K562 (cell line): ENCODE data around the gene PHETA2. TPM values are rescaled to one million over a fixed set of nuclear protein-coding genes. Genes with fewer than 3 reads are reported as not detected.

Source experiments
- ATAC-seq: fragments of 200-7000 bp; cut with Tn5 transposase; 3 replicates; pipeline ENCODE4 v1.9.1; 2020; ENCODE audit warnings: moderate library complexity
- BruUV-seq: library from RNA; stranded (reverse); fragments of 400-500 nt; replicated peaks from 2 replicates; lab custom pipeline; 2021; lab: Mats Ljungman, UMichigan
- CTCF ChIA-PET: fragments of 300-600 bp; formaldehyde crosslinking; extraction: SDS; loops from one replicate; lab custom pipeline; 2021; ENCODE audit warnings: low intra/inter-chr PET ratio; lab: Yijun Ruan, JAX
- POLR2A ChIA-PET: fragments of 300-600, 350-650 bp; sonication (Branson Sonifier 250); formaldehyde crosslinking; extraction: SDS; loops from one replicate; lab custom pipeline; 2021; ENCODE audit warnings: antibody characterized with exemption, inconsistent platforms; lab: Yijun Ruan, JAX
- DNase-seq, 4 experiments: peaks; one replicate each; pipeline versions ENCODE4 v3.0.0 to v3.0.0-alpha.2; 2011 to 2018; ENCODE audit warnings: low spot score in 3 of 4, mixed read lengths in 3 of 4; ENCODE audit errors: extremely low read depth in 1 of 4
- FAIRE-seq: peaks from 2 replicates; lab custom pipeline; 2011; peaks lifted over from hg19 to GRCh38; lab: Jason Lieb, UNC
- H2AFZ ChIP-seq: 2 replicates; pipeline ENCODE4 v1.6.0; 2011; ENCODE audit warnings: low read depth, low read length, control low read depth, inconsistent platforms
- H3K27ac ChIP-seq: fragments of 200-600 bp; 3 replicates; pipeline ENCODE4 v1.8.0; 2011; ENCODE audit warnings: low read depth, mild to moderate bottlenecking, control low read depth, inconsistent platforms, low read length, moderate library complexity, mixed read lengths; ENCODE audit errors: extremely low read depth
- H3K27me3 ChIP-seq, 2 experiments: fragments of 300-600 bp in 1 of 2; 2 replicates in 1 of 2; 3 replicates in 1 of 2; pipeline versions ENCODE4 v1.6.0 to v1.8.0; 2011; ENCODE audit warnings: inconsistent platforms in 2 of 2, low read length in 2 of 2, mild to moderate bottlenecking in 1 of 2, mixed read lengths in 1 of 2, moderate library complexity in 1 of 2; ENCODE audit not compliant: control insufficient read depth in 2 of 2, insufficient read depth in 2 of 2
- H3K36me3 ChIP-seq: fragments of 300-600 bp; 3 replicates; pipeline ENCODE4 v1.8.0; 2011; ENCODE audit warnings: mild to moderate bottlenecking, low read length, inconsistent platforms; ENCODE audit not compliant: control insufficient read depth, insufficient read depth
- H3K4me1 ChIP-seq, 2 experiments: fragments of 200-600 bp in 1 of 2; replicated peaks in 1 of 2; 2 replicates in 1 of 2; 3 replicates in 1 of 2; pipeline versions ENCODE4 v1.5.1 to v1.8.0; 2011; ENCODE audit warnings: inconsistent platforms in 2 of 2, low read length in 2 of 2, mild to moderate bottlenecking in 1 of 2, mixed read lengths in 1 of 2, moderate library complexity in 1 of 2; ENCODE audit not compliant: control insufficient read depth in 2 of 2, insufficient read depth in 2 of 2
- H3K4me2 ChIP-seq: 2 replicates; pipeline ENCODE4 v1.6.1; 2011; ENCODE audit warnings: low read length, control low read depth, inconsistent platforms, mixed read lengths; ENCODE audit not compliant: insufficient read depth
- H3K4me3 ChIP-seq: fragments of 200-600 bp; sonication (generic), shearing (Covaris generic); 2 replicates; pipeline ENCODE4 v1.5.1; 2016; ENCODE audit warnings: control low read depth, inconsistent platforms
- H3K79me2 ChIP-seq: fragments of 200-600 bp; 3 replicates; pipeline ENCODE4 v1.8.0; 2011; ENCODE audit warnings: low read length, inconsistent platforms; ENCODE audit not compliant: control insufficient read depth, insufficient read depth
- H3K9ac ChIP-seq, 2 experiments: 2 replicates each; pipeline versions ENCODE4 v1.6.0 to v1.6.1; 2011; ENCODE audit warnings: low read depth in 2 of 2, low read length in 2 of 2, control low read depth in 1 of 2, inconsistent platforms in 1 of 2, mild to moderate bottlenecking in 1 of 2, mixed read lengths in 1 of 2; ENCODE audit not compliant: insufficient read depth in 1 of 2
- H3K9me1 ChIP-seq: one replicate; pipeline ENCODE4 v1.6.0; 2011; ENCODE audit warnings: inconsistent platforms, mild to moderate bottlenecking, low read length, moderate library complexity; ENCODE audit not compliant: control insufficient read depth, insufficient read depth
- H3K9me3 ChIP-seq: replicated peaks from 2 replicates; pipeline ENCODE4 v1.5.1; 2011; ENCODE audit warnings: low read depth, low read length, inconsistent platforms; ENCODE audit not compliant: control insufficient read depth, insufficient read depth
- H4K20me1 ChIP-seq: replicated peaks from 2 replicates; pipeline ENCODE4 v1.6.1; 2011; ENCODE audit warnings: low read length, inconsistent platforms, mixed read lengths; ENCODE audit not compliant: control insufficient read depth, insufficient read depth
- CC2D1A ChIP-seq: fragments of 450-650 bp; IDR thresholded peaks from 2 replicates; pipeline ENCODE4 v1.6.1; 2017; ENCODE audit warnings: mild to moderate bottlenecking
- CEBPG ChIP-seq, 3 experiments: fragments of 200-800 bp in 1 of 3; sonication (Bioruptor generic) in 1 of 3; sonication (generic) in 1 of 3; formaldehyde crosslinking in 1 of 3; IDR thresholded peaks in 2 of 3; conservative IDR thresholded peaks in 1 of 3; 2 replicates each; pipeline versions ENCODE4 v1.6.1 to v1.8.0; 2016 to 2022; ENCODE audit warnings: missing compliant biosample characterization in 2 of 3, missing genetic modification characterization in 2 of 3, mild to moderate bottlenecking in 1 of 3, missing genetic modification reagents in 1 of 3
- DIDO1 ChIP-seq: fragments of 450-650 bp; IDR thresholded peaks from 2 replicates; pipeline ENCODE4 v1.6.1; 2016; ENCODE audit warnings: low read depth, missing biosample characterization, missing genetic modification characterization
- EHMT2 ChIP-seq: fragments of 450-650 bp; IDR thresholded peaks from 2 replicates; pipeline ENCODE4 v1.6.1; 2018; ENCODE audit warnings: antibody characterized with exemption
- HMGN3 ChIP-seq: IDR thresholded peaks from 2 replicates; pipeline ENCODE4 v1.6.1; 2011; ENCODE audit warnings: borderline replicate concordance, low read depth, mild to moderate bottlenecking, mixed read lengths, low read length; ENCODE audit not compliant: insufficient read length; ENCODE audit errors: extremely low read depth
- KDM4B ChIP-seq, 2 experiments: fragments of 450-650 bp in 1 of 2; sonication (generic) in 1 of 2; IDR thresholded peaks; 2 replicates each; pipeline ENCODE4 v1.6.1; 2016 to 2017; ENCODE audit warnings: borderline replicate concordance in 2 of 2, antibody characterized with exemption in 1 of 2, low read depth in 1 of 2, mild to moderate bottlenecking in 1 of 2
- SAFB2 ChIP-seq: fragments of 200-400 bp; formaldehyde crosslinking; IDR thresholded peaks from 2 replicates; pipeline ENCODE4 v1.6.1; 2018; ENCODE audit warnings: borderline replicate concordance, low read length, low read depth, moderate library complexity; ENCODE audit not compliant: severe bottlenecking
- STAT5B ChIP-seq: fragments of 250-450 bp; sonication (Bioruptor Pico); IDR thresholded peaks from 2 replicates; pipeline ENCODE4 v1.8.0; 2021; ENCODE audit warnings: mild to moderate bottlenecking, inconsistent platforms
- WGBS: fragments of 100-300 bp; shearing (Covaris generic); methylation state at CpG from one replicate; pipeline ENCODE4 v1.1.6; 2016; ENCODE audit warnings: low coverage, mixed read lengths; ENCODE audit not compliant: insufficient coverage; ENCODE audit errors: missing lambda C conversion rate; 5-methylcytosine and 5-hydroxymethylcytosine counted together
- in situ Hi-C: fragments of 300-500 bp; cut with MboI; formaldehyde crosslinking; loops from 4 replicates; pipeline ENCODE4 v1.15.0; 2018; ENCODE audit warnings: inconsistent platforms, mixed read lengths
- intact Hi-C: fragments of 100-400 bp; cut with micrococcal nuclease; formaldehyde crosslinking; loops from 2 replicates; pipeline ENCODE4 v1.14.2; 2022
- polyA plus RNA-seq, 8 experiments: library from polyadenylated mRNA; depleted of rRNA in 4 of 8; stranded (reverse) in 5 of 8; unstranded in 3 of 8; fragments of >200 nt; fragmentation: Nextera tagmentation in 2 of 8; fragmentation: Illumina TruSeq in 1 of 8; extraction: Ambion mirVana in 2 of 8; extraction: Trizol in 1 of 8; gene quantifications; 2 replicates each; pipeline versions ENCODE4 v1.2.1 to v1.2.3, GENCODE V29; 2011 to 2014; ENCODE audit warnings: inconsistent platforms in 1 of 8, missing spikeins in 1 of 8
- total RNA-seq, 7 experiments: library from RNA; depleted of rRNA in 6 of 7; stranded (reverse); fragments of >200 nt in 6 of 7; fragmentation: Illumina TruSeq in 2 of 7; extraction: Trizol in 2 of 7; gene quantifications; 2 replicates each; pipeline versions ENCODE4 v1.2.1 to v1.2.3, GENCODE V29; 2011 to 2021; ENCODE audit warnings: low replicate concordance in 1 of 7
- TF ChIP-seq, protein P1 (sequence below), 2 experiments: fragments of 250-450 bp in 1 of 2; fragments of 450-650 bp in 1 of 2; sonication (Bioruptor Pico) in 1 of 2; IDR thresholded peaks; 2 replicates each; pipeline versions ENCODE4 v1.6.1 to v1.8.0; 2016 to 2021; ENCODE audit warnings: mild to moderate bottlenecking in 2 of 2, moderate library complexity in 2 of 2, missing compliant biosample characterization in 1 of 2, missing genetic modification characterization in 1 of 2

The PHETA2 gene
- total and polyA plus RNA-seq, 9 of the 15 experiments (the other 6 are each of a cell fraction or from before 2014, with no cell fraction given): 0.07 to 0.22 (median 0.08) TPM; not detected in 5

DNA sequence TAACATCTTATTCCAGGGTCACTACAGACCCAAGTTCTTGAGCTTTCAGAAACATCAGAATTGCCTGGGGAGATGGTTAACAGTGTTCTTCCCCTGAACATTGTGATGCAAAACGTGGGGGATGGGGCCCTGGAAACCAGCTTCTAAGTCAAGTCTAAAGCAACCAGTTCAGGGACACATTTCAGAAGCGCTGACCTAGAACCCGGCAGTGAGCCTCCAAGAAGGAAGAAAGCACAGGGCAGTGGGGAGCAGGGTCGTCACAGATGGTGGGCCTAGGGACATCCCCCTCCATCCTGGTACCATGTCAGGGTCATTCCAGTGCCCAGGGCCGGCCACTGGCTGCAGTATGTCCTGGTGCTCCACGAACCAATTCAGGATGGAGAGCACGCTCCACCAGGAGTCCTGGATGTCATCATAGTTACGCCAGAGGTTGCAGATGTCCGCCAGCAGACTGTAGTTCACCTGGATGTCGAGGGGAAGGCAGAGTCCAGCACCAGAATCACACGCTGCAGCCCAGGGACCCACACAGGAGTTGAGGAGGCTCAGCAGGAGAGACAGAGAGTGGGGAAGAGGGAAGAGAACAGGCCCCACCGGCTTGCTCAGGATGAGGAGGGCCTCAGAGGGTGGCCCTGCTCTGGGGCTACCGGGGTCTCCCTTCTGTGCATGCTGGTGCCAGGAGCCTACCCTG is 8.5 kb upstream of the PHETA2 start:
- BruUV-seq: no TSS peak
- ATAC-seq (no peak), FAIRE-seq (no peak)
- H4K20me1 ChIP-seq: no peaks in the 10 kb centered on the region
- H2AFZ ChIP-seq: no peak overlapping the region
- peaks cover 2% of the 10 kb centered on the region for H3K9me1 ChIP-seq
- intact Hi-C loops: no loop called here
- no peak overlapping the region for H3K4me2 ChIP-seq
- H3K4me1 ChIP-seq: peaks cover 15 to 18% of the 10 kb centered on the region in 2 experiments; a peak in 4 of 5 replicates
- H3K36me3 ChIP-seq: peaks cover 52% of the 10 kb centered on the region; the same call in 2 of the 3 replicates
- 83% methylated on average over 12 of the region's 13 CpGs for WGBS
- TF ChIP-seq CEBPG (CRISPR knock-in tag; IDR thresholded peaks at IDR 0.05) (no peak), CEBPG (tag; conservative IDR thresholded peaks at IDR 0.05 in 1 of 2, IDR thresholded peaks at IDR 0.05 in 1 of 2) (no peak), KDM4B (IDR thresholded peaks at IDR 0.05; ENCODE audit: borderline replicate concordance in 2 of 2, low read depth in 1 of 2) (no peak), EHMT2 (no peak), SAFB2 (no peak), DIDO1 (tag) (no peak), HMGN3 (no peak), CC2D1A (no peak), STAT5B (CRISPR knock-in tag) (no peak)
- TF ChIP-seq, protein P1, sequence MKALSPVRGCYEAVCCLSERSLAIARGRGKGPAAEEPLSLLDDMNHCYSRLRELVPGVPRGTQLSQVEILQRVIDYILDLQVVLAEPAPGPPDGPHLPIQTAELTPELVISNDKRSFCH (CRISPR knock-in tag; IDR thresholded peaks at IDR 0.05): no peak
- TF ChIP-seq, protein P1 (tag; IDR thresholded peaks at IDR 0.05): no peak
- TF ChIP-seq, all 486 proteins: peak for 0
- H3K79me2 ChIP-seq: peaks cover 19% of the 10 kb centered on the region
- ChIA-PET CTCF (no interaction called here), POLR2A (interaction anchor here (0.6 kb wide), 1 partner anchor 178 kb away, joined by 3 read pairs; no protein-coding TSS in a partner anchor)
- H3K9ac ChIP-seq: no peak overlapping the region
- in situ Hi-C loops: no loop called here
- H3K27ac ChIP-seq: no peak overlapping the region
- no peaks in the 10 kb centered on the region; the same call in 1 of the 2 replicates for H3K9me3 ChIP-seq
- no peaks in the 10 kb centered on the region for H3K27me3 ChIP-seq
- H3K4me3 ChIP-seq: no peak overlapping the region
- DNase-seq: no peak
